ENCODE results near the gene INPP5A. TPM values are rescaled to one million over a fixed set of nuclear protein-coding genes. Genes with fewer than 3 reads are reported as not detected.

Gene INPP5A
- total RNA-seq, 1 donor from 2014 or later: 45.2 TPM

DNA sequence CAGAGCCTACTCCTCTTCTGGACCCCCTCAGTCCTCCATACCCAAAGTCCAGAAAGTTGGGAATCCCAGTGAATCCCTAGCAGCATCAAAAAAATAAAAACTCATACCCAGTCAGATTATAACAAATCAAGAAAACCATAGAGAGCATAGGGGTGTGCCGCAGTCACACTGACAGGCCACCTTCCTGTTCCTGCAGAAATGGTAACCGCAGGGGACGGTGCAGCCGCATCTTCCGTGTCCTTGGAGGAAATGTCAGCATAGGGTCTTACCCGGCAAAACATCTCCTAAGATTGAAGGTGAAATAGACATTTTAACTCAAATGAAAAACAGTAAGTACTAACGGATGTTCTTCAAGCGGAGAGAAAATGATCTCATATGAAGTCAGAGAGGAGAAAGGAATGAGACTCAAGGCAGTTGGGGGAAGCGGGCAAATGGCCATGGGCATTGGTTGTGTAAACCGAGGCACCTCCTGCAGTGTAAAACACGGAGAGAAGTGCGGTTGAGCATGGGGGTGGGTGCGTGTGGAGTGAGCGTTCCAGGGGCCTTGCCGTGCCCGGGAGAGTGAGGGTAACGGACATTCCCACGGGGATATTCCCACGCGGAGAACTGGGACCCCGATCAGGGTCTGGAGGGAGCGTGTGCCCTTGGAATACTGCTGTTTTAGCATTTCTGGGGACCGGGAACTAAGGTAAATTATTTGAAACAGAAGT is 137.6 kb downstream of the INPP5A start:
- no peak overlapping the region for H3K27ac Mint-ChIP-seq (ENCODE audit: unreplicated experiment)
- no peak overlapping the region for H3K4me3 Mint-ChIP-seq (ENCODE audit: unreplicated experiment)
- no peaks in the 10 kb centered on the region for H3K4me1 Mint-ChIP-seq (ENCODE audit: unreplicated experiment)
- TF ChIP-seq, protein P1, sequence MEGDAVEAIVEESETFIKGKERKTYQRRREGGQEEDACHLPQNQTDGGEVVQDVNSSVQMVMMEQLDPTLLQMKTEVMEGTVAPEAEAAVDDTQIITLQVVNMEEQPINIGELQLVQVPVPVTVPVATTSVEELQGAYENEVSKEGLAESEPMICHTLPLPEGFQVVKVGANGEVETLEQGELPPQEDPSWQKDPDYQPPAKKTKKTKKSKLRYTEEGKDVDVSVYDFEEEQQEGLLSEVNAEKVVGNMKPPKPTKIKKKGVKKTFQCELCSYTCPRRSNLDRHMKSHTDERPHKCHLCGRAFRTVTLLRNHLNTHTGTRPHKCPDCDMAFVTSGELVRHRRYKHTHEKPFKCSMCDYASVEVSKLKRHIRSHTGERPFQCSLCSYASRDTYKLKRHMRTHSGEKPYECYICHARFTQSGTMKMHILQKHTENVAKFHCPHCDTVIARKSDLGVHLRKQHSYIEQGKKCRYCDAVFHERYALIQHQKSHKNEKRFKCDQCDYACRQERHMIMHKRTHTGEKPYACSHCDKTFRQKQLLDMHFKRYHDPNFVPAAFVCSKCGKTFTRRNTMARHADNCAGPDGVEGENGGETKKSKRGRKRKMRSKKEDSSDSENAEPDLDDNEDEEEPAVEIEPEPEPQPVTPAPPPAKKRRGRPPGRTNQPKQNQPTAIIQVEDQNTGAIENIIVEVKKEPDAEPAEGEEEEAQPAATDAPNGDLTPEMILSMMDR (IDR thresholded peaks at IDR 0.05; ENCODE audit: unreplicated experiment): no peak
- no peaks in the 10 kb centered on the region for H3K9me3 Mint-ChIP-seq (ENCODE audit: unreplicated experiment)
- H3K36me3 Mint-ChIP-seq (ENCODE audit: low read depth, unreplicated experiment): peaks cover 9% of the 10 kb centered on the region
- H3K27me3 Mint-ChIP-seq (ENCODE audit: unreplicated experiment): peaks cover 10% of the 10 kb centered on the region
- no peak for DNase-seq (ENCODE audit: low spot score)

DNA sequence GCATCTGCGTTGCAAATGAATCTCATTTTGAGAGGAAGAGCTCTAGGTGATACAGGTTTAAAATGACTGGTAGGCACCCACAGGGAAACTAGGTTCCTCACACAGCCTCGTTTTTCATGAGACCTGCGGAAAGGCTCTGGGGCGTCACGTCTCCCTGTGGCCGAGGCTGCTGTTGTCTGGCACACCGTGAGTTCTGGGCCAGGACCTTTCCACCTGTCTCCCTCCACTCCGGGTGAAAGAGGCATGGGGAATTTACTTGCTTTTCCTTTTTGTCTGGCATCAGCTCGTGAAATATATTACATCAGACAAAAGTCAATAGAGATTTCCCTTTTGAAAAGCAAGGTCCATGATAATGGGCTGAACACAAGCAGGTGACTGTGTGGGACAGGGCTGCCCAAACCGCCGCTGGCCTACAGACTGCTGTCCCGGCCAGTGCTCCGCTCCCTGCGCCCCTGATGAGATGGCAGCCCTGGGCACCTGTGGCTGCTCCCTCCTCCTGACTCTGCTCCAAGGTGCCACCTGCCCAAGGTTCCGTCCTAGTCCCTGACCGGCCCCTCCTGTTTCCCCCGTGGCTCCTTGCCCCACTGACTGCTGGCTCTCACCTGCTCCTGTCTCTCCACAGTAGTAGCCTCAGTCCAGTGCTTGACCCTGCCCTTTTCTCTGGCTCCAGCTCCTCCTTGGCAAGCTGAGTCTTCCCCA is 138.8 kb downstream of the INPP5A start:
- DNase-seq (ENCODE audit: low spot score): no peak
- peaks cover 9% of the 10 kb centered on the region for H3K27me3 Mint-ChIP-seq (ENCODE audit: unreplicated experiment)
- H3K4me1 Mint-ChIP-seq (ENCODE audit: unreplicated experiment): no peaks in the 10 kb centered on the region
- peaks cover 10% of the 10 kb centered on the region for H3K36me3 Mint-ChIP-seq (ENCODE audit: low read depth, unreplicated experiment)
- H3K27ac Mint-ChIP-seq (ENCODE audit: unreplicated experiment): no peak overlapping the region
- H3K4me3 Mint-ChIP-seq (ENCODE audit: unreplicated experiment): no peak overlapping the region
- H3K9me3 Mint-ChIP-seq (ENCODE audit: unreplicated experiment): no peaks in the 10 kb centered on the region
- TF ChIP-seq, protein P1 (IDR thresholded peaks at IDR 0.05; ENCODE audit: unreplicated experiment): no peak

DNA sequence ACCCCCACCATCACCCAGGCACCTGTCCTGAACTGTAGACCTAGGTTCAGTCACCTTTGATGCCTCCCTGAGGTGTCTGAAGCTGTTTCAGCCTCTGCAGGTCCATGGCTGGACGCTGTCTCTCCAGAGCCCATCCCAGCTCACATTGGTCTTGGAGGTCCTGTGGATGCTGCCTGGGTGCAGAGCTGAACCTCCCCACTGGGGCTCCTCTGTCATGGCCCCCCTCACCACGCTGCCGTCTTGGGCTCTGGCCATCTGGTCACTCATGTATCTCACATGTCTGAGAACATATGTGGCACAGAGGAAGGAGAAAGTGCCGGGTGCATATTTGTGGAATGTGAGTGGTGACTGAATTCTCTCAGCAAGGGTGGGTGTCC is 139.5 kb downstream of the INPP5A start:
- no peak for DNase-seq (ENCODE audit: low spot score)
- TF ChIP-seq, protein P1 (IDR thresholded peaks at IDR 0.05; ENCODE audit: unreplicated experiment): no peak
- Mint-ChIP-seq H3K36me3 (ENCODE audit: low read depth, unreplicated experiment) (peaks cover 8% of the 10 kb centered on the region), H3K4me3 (ENCODE audit: unreplicated experiment) (no peak overlapping the region), H3K27ac (ENCODE audit: unreplicated experiment) (no peak overlapping the region), H3K9me3 (ENCODE audit: unreplicated experiment) (no peaks in the 10 kb centered on the region), H3K4me1 (ENCODE audit: unreplicated experiment) (no peaks in the 10 kb centered on the region), H3K27me3 (ENCODE audit: unreplicated experiment) (peaks cover 9% of the 10 kb centered on the region)

DNA sequence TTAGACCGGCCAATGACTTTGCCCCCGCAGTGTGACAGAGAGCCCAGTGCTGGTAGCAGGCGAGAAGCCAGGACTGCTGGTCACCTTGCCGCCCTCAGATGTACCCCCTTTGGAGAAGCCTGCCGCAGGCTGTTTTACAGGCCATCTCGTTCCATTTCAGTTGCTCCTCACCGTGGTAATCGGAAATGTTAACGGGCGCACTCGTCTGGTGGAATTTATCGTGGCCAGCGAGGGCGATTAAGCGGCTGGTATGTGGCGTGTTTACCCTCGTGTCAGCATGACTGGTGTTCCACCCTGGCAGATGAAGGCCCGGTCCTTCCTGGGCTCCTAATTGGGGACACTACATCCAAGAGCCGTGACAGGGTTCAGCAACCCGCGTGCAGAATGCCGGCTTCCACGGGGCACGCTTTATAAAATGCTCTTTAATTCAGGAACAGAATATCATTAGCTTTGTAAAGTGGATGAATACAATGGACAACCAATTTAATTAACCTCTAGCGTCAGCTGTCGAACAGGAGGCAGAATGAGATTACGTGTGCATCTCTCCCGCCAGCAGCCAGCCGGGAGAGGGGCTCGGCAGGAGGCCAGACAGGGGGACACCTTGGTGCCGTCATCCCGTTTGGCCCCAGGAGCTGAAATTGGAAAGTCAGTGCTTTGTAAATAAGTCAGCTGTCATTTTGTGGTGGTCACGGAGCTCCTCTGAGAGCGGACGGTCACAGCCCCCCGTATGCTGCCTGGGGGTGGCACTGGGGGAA is 140.1 kb downstream of the INPP5A start:
- no peak overlapping the region for H3K4me3 Mint-ChIP-seq (ENCODE audit: unreplicated experiment)
- TF ChIP-seq, protein P1 (IDR thresholded peaks at IDR 0.05; ENCODE audit: unreplicated experiment): no peak
- H3K9me3 Mint-ChIP-seq (ENCODE audit: unreplicated experiment): no peaks in the 10 kb centered on the region
- H3K27ac Mint-ChIP-seq (ENCODE audit: unreplicated experiment): no peak overlapping the region
- peaks cover 12% of the 10 kb centered on the region for H3K36me3 Mint-ChIP-seq (ENCODE audit: low read depth, unreplicated experiment)
- peaks cover 8% of the 10 kb centered on the region for H3K27me3 Mint-ChIP-seq (ENCODE audit: unreplicated experiment)
- no peaks in the 10 kb centered on the region for H3K4me1 Mint-ChIP-seq (ENCODE audit: unreplicated experiment)
- DNase-seq (ENCODE audit: low spot score): no peak

Data from endothelial cell (in vitro differentiated cells).